GM19463 (cell line): ENCODE data around the gene ADIPOR2.
"Not testable (repeated sequence)": the region's sequence is repeated elsewhere in the genome, so short reads cannot be mapped to it uniquely, and the experiment has no call there.

Experiments used
- ATAC-seq: cut with Tn5 transposase; IDR thresholded peaks from one replicate; pipeline ENCODE4 v1.9.1; 2021; ENCODE audit warnings: mild to moderate bottlenecking, moderate library complexity; ENCODE audit not compliant: unreplicated experiment

Gene ADIPOR2

GRCh38 chr12:1702713-1703112 lies 11.8 kb downstream of the ADIPOR2 start:
- ATAC-seq = no peak

- ATAC-seq = no peak
Observed at GRCh38 chr12:1703771-1704722, 13.2 kb downstream of the ADIPOR2 start.

GRCh38 chr12:1705774-1706631 lies 15.1 kb downstream of the ADIPOR2 start:
- ATAC-seq = no peak

- no peak for ATAC-seq
Observed at GRCh38 chr12:1706632-1706980, 15.7 kb downstream of the ADIPOR2 start.

GRCh38 chr12:1707051-1707450 lies 16.2 kb downstream of the ADIPOR2 start:
- ATAC-seq = no peak

- ATAC-seq = not testable (repeated sequence)
Observed at GRCh38 chr12:1709968-1710367, 19.1 kb downstream of the ADIPOR2 start.

GRCh38 chr12:1710870-1711269 lies 20.0 kb downstream of the ADIPOR2 start:
- ATAC-seq = not testable (repeated sequence)

GRCh38 chr12:1711536-1712211 lies 20.8 kb downstream of the ADIPOR2 start:
- not testable (repeated sequence) for ATAC-seq

GRCh38 chr12:1712305-1712704 lies 21.4 kb downstream of the ADIPOR2 start:
- ATAC-seq = not testable (repeated sequence)

- not testable (repeated sequence) for ATAC-seq
Observed at GRCh38 chr12:1712852-1713251, 22.0 kb downstream of the ADIPOR2 start.

GRCh38 chr12:1713783-1714348 lies 23.0 kb downstream of the ADIPOR2 start:
- ATAC-seq = not testable (repeated sequence)

- not testable (repeated sequence) for ATAC-seq
Observed at GRCh38 chr12:1715459-1715858, 24.6 kb downstream of the ADIPOR2 start.

- ATAC-seq = no peak
Observed at GRCh38 chr12:1716215-1716862, 25.5 kb downstream of the ADIPOR2 start.

- ATAC-seq = no peak
Observed at GRCh38 chr12:1716911-1717310, 26.0 kb downstream of the ADIPOR2 start.

GRCh38 chr12:1719139-1719538 lies 28.3 kb downstream of the ADIPOR2 start:
- ATAC-seq = no peak

GRCh38 chr12:1720494-1720893 lies 29.6 kb downstream of the ADIPOR2 start:
- no peak for ATAC-seq

- ATAC-seq = no peak
Observed at GRCh38 chr12:1723721-1724120, 32.9 kb downstream of the ADIPOR2 start.

- no peak for ATAC-seq
Observed at GRCh38 chr12:1724250-1724649, 33.4 kb downstream of the ADIPOR2 start.

GRCh38 chr12:1726753-1727152 lies 35.9 kb downstream of the ADIPOR2 start:
- ATAC-seq = no peak

- no peak for ATAC-seq
Observed at GRCh38 chr12:1728824-1729223, 38.0 kb downstream of the ADIPOR2 start.
